HCT116 (cell line): Measurements from ENCODE around the gene TMIGD2. TPM values are rescaled to one million over a fixed set of nuclear protein-coding genes. Genes with fewer than 3 reads are reported as not detected.

ENCODE experiments used
- ATAC-seq: fragments of 200-7000 bp; cut with Tn5 transposase; 2 replicates; pipeline ENCODE4 v1.9.1; 2020; ENCODE audit warnings: mild to moderate bottlenecking, moderate library complexity
- BruUV-seq: library from RNA; stranded (reverse); fragments of 400-500 nt; replicated peaks from 2 replicates; lab custom pipeline; 2021; lab: Mats Ljungman, UMichigan
- CTCF ChIA-PET: fragments of 300-600 bp; sonication (Branson Sonifier 250); formaldehyde crosslinking; loops from one replicate; lab custom pipeline; 2021; ENCODE audit warnings: antibody characterized with exemption; lab: Charles Lee
- POLR2A ChIA-PET: fragments of 300-600, 350-600 bp; sonication (Branson Sonifier 250); formaldehyde crosslinking; loops from one replicate; lab custom pipeline; 2021; ENCODE audit warnings: antibody characterized with exemption; lab: Charles Lee
- RAD21 ChIA-PET, 2 experiments: fragments of 300-600 bp; sonication (Branson Sonifier 250); formaldehyde crosslinking; loops; one replicate each; lab custom pipeline; 2023; ENCODE audit warnings: low total read pairs in 2 of 2; ENCODE audit not compliant: uncharacterized antibody in 2 of 2, unreplicated experiment in 2 of 2, low non-redundant PET in 1 of 2; lab: Charles Lee
- DNase-seq: peaks from one replicate; pipeline ENCODE4 v3.0.0-alpha.2; 2010; ENCODE audit warnings: low read depth, low spot score
- H2AFZ ChIP-seq: fragments of 200-600 bp; shearing (Covaris generic), sonication (generic); 2 replicates; pipeline ENCODE4 v1.6.1; 2017; ENCODE audit warnings: low read depth, mixed run types, mixed read lengths, antibody characterized with exemption, low read length; ENCODE audit not compliant: poor library complexity, severe bottlenecking
- H3K27ac ChIP-seq: 2 replicates; pipeline ENCODE4 v1.5.1; 2012; ENCODE audit warnings: low read depth, low read length
- H3K27me3 ChIP-seq: fragments of 200-600 bp; sonication (generic); 2 replicates; pipeline ENCODE4 v1.6.1; 2016; ENCODE audit warnings: mixed run types, low read length, mixed read lengths; ENCODE audit not compliant: insufficient read depth
- H3K36me3 ChIP-seq, 2 experiments: fragments of 200-500 bp in 1 of 2; fragments of 200-600 bp in 1 of 2; sonication (Bioruptor generic) in 1 of 2; sonication (generic) in 1 of 2; 2 replicates each; pipeline versions ENCODE4 v1.5.1 to v1.6.1; 2014 to 2016; ENCODE audit warnings: low read length in 2 of 2, inconsistent platforms in 1 of 2, mixed read lengths in 1 of 2, mixed run types in 1 of 2; ENCODE audit not compliant: insufficient read depth in 2 of 2, control insufficient read depth in 1 of 2
- H3K4me1 ChIP-seq, 2 experiments: fragments of 200-600 bp in 1 of 2; sonication (generic) in 1 of 2; 2 replicates each; pipeline versions ENCODE4 v1.5.1 to v1.6.1; 2012 to 2017; ENCODE audit warnings: low read length in 2 of 2, inconsistent platforms in 1 of 2, mild to moderate bottlenecking in 1 of 2, mixed read lengths in 1 of 2, mixed run types in 1 of 2, moderate library complexity in 1 of 2; ENCODE audit not compliant: insufficient read depth in 2 of 2, control insufficient read depth in 1 of 2
- H3K4me2 ChIP-seq: fragments of 200-600 bp; sonication (generic); 2 replicates; pipeline ENCODE4 v1.6.1; 2017; ENCODE audit warnings: mixed run types, low read length, mixed read lengths
- H3K4me3 ChIP-seq, 2 experiments: fragments of 200-600 bp in 1 of 2; sonication (generic) in 1 of 2; replicated peaks in 1 of 2; 2 replicates each; pipeline ENCODE4 v1.5.1; 2011 to 2016; ENCODE audit warnings: low read length in 2 of 2, control low read depth in 1 of 2, low read depth in 1 of 2, mild to moderate bottlenecking in 1 of 2, mixed read lengths in 1 of 2, mixed run types in 1 of 2
- H3K79me2 ChIP-seq: fragments of 200-600 bp; sonication (generic); 2 replicates; pipeline ENCODE4 v1.6.1; 2017; ENCODE audit warnings: mild to moderate bottlenecking, mixed run types, low read length, moderate library complexity, mixed read lengths; ENCODE audit not compliant: insufficient read depth
- H3K9ac ChIP-seq: fragments of 200-600 bp; sonication (generic); 2 replicates; pipeline ENCODE4 v1.6.1; 2016; ENCODE audit warnings: low read length, mixed read lengths
- H3K9me2 ChIP-seq: fragments of 200-600 bp; sonication (generic), shearing (Covaris generic); 2 replicates; pipeline ENCODE4 v1.6.1; 2017; ENCODE audit warnings: mixed run types, mild to moderate bottlenecking, moderate library complexity; ENCODE audit not compliant: insufficient read depth
- H3K9me3 ChIP-seq, 2 experiments: fragments of 200-500 bp in 1 of 2; fragments of 200-600 bp in 1 of 2; sonication (Bioruptor generic) in 1 of 2; sonication (generic) in 1 of 2; 2 replicates each; pipeline ENCODE4 v1.6.1; 2014 to 2017; ENCODE audit warnings: low read length in 2 of 2, mixed read lengths in 2 of 2, inconsistent platforms in 1 of 2, low read depth in 1 of 2, mild to moderate bottlenecking in 1 of 2, mixed run types in 1 of 2, moderate library complexity in 1 of 2; ENCODE audit not compliant: control insufficient read depth in 1 of 2, insufficient read depth in 1 of 2
- H4K20me1 ChIP-seq: fragments of 200-600 bp; sonication (generic), shearing (Covaris generic); 2 replicates; pipeline ENCODE4 v1.6.1; 2017; ENCODE audit warnings: mixed run types, mild to moderate bottlenecking, moderate library complexity; ENCODE audit not compliant: insufficient read depth
- ATF3 ChIP-seq: IDR thresholded peaks from 2 replicates; pipeline ENCODE4 v1.6.1; 2012
- CBX3 ChIP-seq: IDR thresholded peaks from 2 replicates; pipeline ENCODE4 v1.6.1; 2012; ENCODE audit warnings: low read depth
- CEBPB ChIP-seq: IDR thresholded peaks from 2 replicates; pipeline ENCODE4 v1.6.1; 2012; ENCODE audit warnings: low read depth
- CTCF ChIP-seq, 3 experiments: fragments of 200-600 bp in 1 of 3; sonication (generic) in 1 of 3; IDR thresholded peaks in 2 of 3; conservative IDR thresholded peaks in 1 of 3; 2 replicates each; pipeline ENCODE4 v1.5.1; 2012 to 2017; ENCODE audit warnings: low read depth in 2 of 3, low read length in 2 of 3, antibody characterized with exemption in 1 of 3, borderline replicate concordance in 1 of 3, control low read depth in 1 of 3, mild to moderate bottlenecking in 1 of 3, mixed read lengths in 1 of 3, mixed run types in 1 of 3, moderate library complexity in 1 of 3; ENCODE audit not compliant: insufficient read depth in 1 of 3
- EGR1 ChIP-seq: IDR thresholded peaks from 2 replicates; pipeline ENCODE4 v1.6.1; 2012; ENCODE audit warnings: low read depth
- EZH2 ChIP-seq: fragments of 200-600 bp; sonication (generic); IDR thresholded peaks from 2 replicates; pipeline ENCODE4 v1.6.1; 2017; ENCODE audit warnings: antibody characterized with exemption, mixed run types
- EZH2phosphoT487 ChIP-seq: fragments of 200-600 bp; IDR thresholded peaks from 2 replicates; pipeline ENCODE4 v1.6.1; 2018; ENCODE audit warnings: antibody characterized with exemption, borderline replicate concordance
- FOSL1 ChIP-seq: IDR thresholded peaks from 2 replicates; pipeline ENCODE4 v1.6.1; 2012; ENCODE audit warnings: low read depth
- JUND ChIP-seq: IDR thresholded peaks from 2 replicates; pipeline ENCODE4 v1.6.1; 2012
- MAX ChIP-seq: IDR thresholded peaks from 2 replicates; pipeline ENCODE4 v1.6.1; 2012
- POLR2A ChIP-seq: IDR thresholded peaks from 2 replicates; pipeline ENCODE4 v1.7.0; 2011; ENCODE audit warnings: borderline replicate concordance; ENCODE audit not compliant: insufficient read depth, insufficient read length; ENCODE audit errors: extremely low read depth
- RAD21 ChIP-seq: IDR thresholded peaks from 2 replicates; pipeline ENCODE4 v1.6.1; 2012; ENCODE audit warnings: low read depth, mild to moderate bottlenecking
- SIN3A ChIP-seq: IDR thresholded peaks from 2 replicates; pipeline ENCODE4 v1.6.1; 2012; ENCODE audit warnings: low read depth
- SRF ChIP-seq: IDR thresholded peaks from 2 replicates; pipeline ENCODE4 v1.6.1; 2012; ENCODE audit warnings: low read depth
- TCF7L2 ChIP-seq: IDR thresholded peaks from 2 replicates; pipeline ENCODE4 v1.7.0; 2011; ENCODE audit warnings: borderline replicate concordance, inconsistent platforms; ENCODE audit not compliant: insufficient read depth, insufficient read length; ENCODE audit errors: extremely low read depth
- ZBTB33 ChIP-seq: IDR thresholded peaks from 2 replicates; pipeline ENCODE4 v1.6.1; 2011; ENCODE audit warnings: mild to moderate bottlenecking, low read length, moderate library complexity; ENCODE audit not compliant: insufficient replicate concordance; ENCODE audit errors: extremely low read depth
- intact Hi-C: fragments of 100-400 bp; cut with micrococcal nuclease; formaldehyde crosslinking; loops from 2 replicates; pipeline ENCODE4 v1.10.0; 2022
- total RNA-seq: library from RNA; stranded (reverse); gene quantifications from one replicate; pipeline ENCODE4 v1.2.1, GENCODE V29; 2021; ENCODE audit not compliant: unreplicated experiment

TMIGD2 gene
- total RNA-seq, 1 experiment from 2014 or later, result not detected

- Histone ChIP-seq H4K20me1 (no peaks in the 10 kb centered on the region), H3K79me2 (no peaks in the 10 kb centered on the region), H3K4me1 (peaks cover 0 to 7% of the 10 kb centered on the region in 2 experiments; a peak in 1 of 4 replicates), H3K4me2 (no peak overlapping the region), H3K36me3 (peaks cover 6 to 18% of the 10 kb centered on the region in 2 experiments; a peak in 3 of 4 replicates), H3K9me2 (no peaks in the 10 kb centered on the region), H3K9me3 (no peaks in the 10 kb centered on the region), H3K27me3 (no peaks in the 10 kb centered on the region), H3K9ac (no peak overlapping the region), H3K27ac (no peak overlapping the region), H2AFZ (no peak overlapping the region), H3K4me3 (no peak overlapping the region)
- no peak for DNase-seq
- RAD21 ChIA-PET, result no interaction called here
- no peak for ATAC-seq
- POLR2A ChIA-PET, result no interaction called here
- CTCF ChIA-PET, result interaction anchor here (2.7 kb wide), 1 partner anchor 87 kb away, joined by 52 read pairs; no protein-coding TSS in a partner anchor
- no TSS peak for BruUV-seq
- intact Hi-C loops, result loop anchor here (10.0 kb wide), 1 partner anchor 260 kb away; no protein-coding TSS in a partner anchor
- no peak for TF ChIP-seq TCF7L2
- no peak for TF ChIP-seq POLR2A
- TF ChIP-seq JUND, result no peak
- no peak for TF ChIP-seq EZH2phosphoT487
- no peak for TF ChIP-seq CTCF (IDR thresholded peaks at IDR 0.05 in 2 of 3, conservative IDR thresholded peaks at IDR 0.05 in 1 of 3; ENCODE audit: borderline replicate concordance in 1 of 3, insufficient read depth in 1 of 3, low read depth in 2 of 3, low read length in 2 of 3)
- no peak for TF ChIP-seq ATF3
- TF ChIP-seq CBX3, result no peak
- no peak for TF ChIP-seq SIN3A
- TF ChIP-seq SRF, result no peak
- no peak for TF ChIP-seq ZBTB33
- TF ChIP-seq MAX, result no peak
- TF ChIP-seq CEBPB, result no peak
- no peak for TF ChIP-seq RAD21
- no peak for TF ChIP-seq EGR1
- no peak for TF ChIP-seq FOSL1
- no peak for TF ChIP-seq EZH2
Measured at GRCh38 chr19:4264812-4265211, 37.4 kb downstream of the TMIGD2 start.
